ENCODE data around the gene PTPRD. TPM values are rescaled to one million over a fixed set of nuclear protein-coding genes. Genes with fewer than 3 reads are reported as not detected.

PTPRD gene
- total RNA-seq, 2 experiments from 2014 or later, result 0.03 TPM; not detected in 1

- no peak overlapping the region for H3K4me3 ChIP-seq (ENCODE audit: low read depth, low read length, poor library complexity, severe bottlenecking)
- ChIA-PET CTCF (ENCODE audit: unreplicated experiment) (no interaction called here), POLR2A (interaction anchor here (0.7 kb wide), 1 partner anchor 56 kb away, joined by 3 read pairs; no protein-coding TSS in a partner anchor)
- no peaks in the 10 kb centered on the region for H3K36me3 ChIP-seq (ENCODE audit: insufficient read depth, low read length)
- no peaks in the 10 kb centered on the region for H3K79me2 ChIP-seq (ENCODE audit: insufficient read depth, low read depth, low read length)
- no TSS peak for BruUV-seq (replicated peaks)
- H3K27ac ChIP-seq (ENCODE audit: low read depth, low read length, poor library complexity, severe bottlenecking), result no peak overlapping the region
- H3K9me3 ChIP-seq (ENCODE audit: low read length), result no peaks in the 10 kb centered on the region
- no peak for TF ChIP-seq EZH2phosphoT487 (IDR thresholded peaks at IDR 0.05; ENCODE audit: borderline replicate concordance, low read depth, low read length)
- no peak for TF ChIP-seq CTCF (conservative IDR thresholded peaks at IDR 0.05; ENCODE audit: low read length)
- H4K20me1 ChIP-seq (ENCODE audit: insufficient read depth, low read length), result no peaks in the 10 kb centered on the region
- H2AFZ ChIP-seq (ENCODE audit: low read length), result no peak overlapping the region
- intact Hi-C loops (cut with micrococcal nuclease; ENCODE audit: unreplicated experiment), result no loop called here
- H3K4me2 ChIP-seq (ENCODE audit: low read length), result no peak overlapping the region
- H3K4me1 ChIP-seq (ENCODE audit: insufficient read depth, low read length, poor library complexity, severe bottlenecking), result no peaks in the 10 kb centered on the region
- no peak for DNase-seq (ENCODE audit: low spot score)
- no peaks in the 10 kb centered on the region for H3K9me2 ChIP-seq (ENCODE audit: insufficient read depth, low read length)
Measured at GRCh38 chr9:9970514-9970913, 642.3 kb downstream of the PTPRD start.

- BruUV-seq (replicated peaks), result no TSS peak
- Histone ChIP-seq H3K9me3 (ENCODE audit: low read length) (no peaks in the 10 kb centered on the region), H3K36me3 (ENCODE audit: insufficient read depth, low read length) (no peaks in the 10 kb centered on the region), H3K9me2 (ENCODE audit: insufficient read depth, low read length) (no peaks in the 10 kb centered on the region), H3K4me3 (ENCODE audit: low read depth, low read length, poor library complexity, severe bottlenecking) (no peak overlapping the region), H2AFZ (ENCODE audit: low read length) (no peak overlapping the region), H3K4me2 (ENCODE audit: low read length) (no peak overlapping the region), H3K27ac (ENCODE audit: low read depth, low read length, poor library complexity, severe bottlenecking) (no peak overlapping the region), H3K79me2 (ENCODE audit: insufficient read depth, low read depth, low read length) (no peaks in the 10 kb centered on the region), H4K20me1 (ENCODE audit: insufficient read depth, low read length) (no peaks in the 10 kb centered on the region), H3K4me1 (ENCODE audit: insufficient read depth, low read length, poor library complexity, severe bottlenecking) (no peaks in the 10 kb centered on the region)
- ChIA-PET CTCF (ENCODE audit: unreplicated experiment) (no interaction called here), POLR2A (no interaction called here)
- intact Hi-C loops (cut with micrococcal nuclease; ENCODE audit: unreplicated experiment), result no loop called here
- no peak for DNase-seq (ENCODE audit: low spot score)
- TF ChIP-seq EZH2phosphoT487 (IDR thresholded peaks at IDR 0.05; ENCODE audit: borderline replicate concordance, low read depth, low read length) (no peak), CTCF (conservative IDR thresholded peaks at IDR 0.05; ENCODE audit: low read length) (no peak)
Measured at GRCh38 chr9:9963841-9964240, 649.0 kb downstream of the PTPRD start.

- no TSS peak for BruUV-seq (replicated peaks)
- CTCF ChIA-PET (ENCODE audit: unreplicated experiment), result no interaction called here
- Histone ChIP-seq H4K20me1 (ENCODE audit: insufficient read depth, low read length) (no peaks in the 10 kb centered on the region), H3K4me1 (ENCODE audit: insufficient read depth, low read length, poor library complexity, severe bottlenecking) (no peaks in the 10 kb centered on the region), H3K9me2 (ENCODE audit: insufficient read depth, low read length) (no peaks in the 10 kb centered on the region), H3K79me2 (ENCODE audit: insufficient read depth, low read depth, low read length) (no peaks in the 10 kb centered on the region), H3K9me3 (ENCODE audit: low read length) (no peaks in the 10 kb centered on the region), H3K4me3 (ENCODE audit: low read depth, low read length, poor library complexity, severe bottlenecking) (no peak overlapping the region), H3K27ac (ENCODE audit: low read depth, low read length, poor library complexity, severe bottlenecking) (no peak overlapping the region), H2AFZ (ENCODE audit: low read length) (no peak overlapping the region), H3K4me2 (ENCODE audit: low read length) (no peak overlapping the region), H3K36me3 (ENCODE audit: insufficient read depth, low read length) (no peaks in the 10 kb centered on the region)
- POLR2A ChIA-PET, result interaction anchor here (0.6 kb wide), 2 partner anchors 118 to 567 kb away, joined by 3 read pairs; no protein-coding TSS in a partner anchor
- TF ChIP-seq EZH2phosphoT487 (IDR thresholded peaks at IDR 0.05; ENCODE audit: borderline replicate concordance, low read depth, low read length) (no peak), CTCF (conservative IDR thresholded peaks at IDR 0.05; ENCODE audit: low read length) (no peak)
- DNase-seq (ENCODE audit: low spot score), result no peak
- intact Hi-C loops (cut with micrococcal nuclease; ENCODE audit: unreplicated experiment), result no loop called here
Measured at GRCh38 chr9:9961934-9962333, 650.9 kb downstream of the PTPRD start.

Data from OCI-LY7 (cell line).